HG02938 (cell line): ENCODE data around the gene PPP1R14C.

ENCODE experiments used
- ATAC-seq: cut with Tn5 transposase; IDR thresholded peaks from one replicate; pipeline ENCODE4 v1.9.1; 2021; ENCODE audit warnings: mild to moderate bottlenecking, moderate library complexity; ENCODE audit not compliant: unreplicated experiment

The PPP1R14C gene

GRCh38 chr6:150245148-150245935 lies 102.5 kb downstream of the PPP1R14C start:
- no peak for ATAC-seq

GRCh38 chr6:150247803-150248202 lies 105.0 kb downstream of the PPP1R14C start:
- ATAC-seq = no peak

GRCh38 chr6:150248300-150248699 lies 105.5 kb downstream of the PPP1R14C start:
- no peak for ATAC-seq

GRCh38 chr6:150249261-150249660 lies 106.4 kb downstream of the PPP1R14C start:
- ATAC-seq = no peak

GRCh38 chr6:150250826-150251225 lies 108.0 kb downstream of the PPP1R14C start:
- no peak for ATAC-seq

GRCh38 chr6:150251566-150252186 lies 108.8 kb downstream of the PPP1R14C start:
- no peak for ATAC-seq

GRCh38 chr6:150252714-150253444 lies 110.0 kb downstream of the PPP1R14C start:
- no peak for ATAC-seq

GRCh38 chr6:150253489-150253888 lies 110.6 kb downstream of the PPP1R14C start:
- ATAC-seq = no peak

- no peak for ATAC-seq
These were observed 111.9 kb downstream of the PPP1R14C start for GRCh38 chr6:150254770-150255169.

GRCh38 chr6:150255840-150256239 lies 113.0 kb downstream of the PPP1R14C start:
- no peak for ATAC-seq

GRCh38 chr6:150256618-150257272 lies 113.9 kb downstream of the PPP1R14C start:
- no peak for ATAC-seq

- no peak for ATAC-seq
These were observed 115.5 kb downstream of the PPP1R14C start for GRCh38 chr6:150258381-150258780.

GRCh38 chr6:150260931-150261330 lies 118.1 kb downstream of the PPP1R14C start:
- ATAC-seq = no peak

- ATAC-seq = no peak
These were observed 119.3 kb downstream of the PPP1R14C start for GRCh38 chr6:150261997-150262697.

- no peak for ATAC-seq
These were observed 121.0 kb downstream of the PPP1R14C start for GRCh38 chr6:150263765-150264404.

- ATAC-seq = no peak
These were observed 123.5 kb downstream of the PPP1R14C start for GRCh38 chr6:150266309-150266708.

GRCh38 chr6:150266963-150267685 lies 124.3 kb downstream of the PPP1R14C start:
- ATAC-seq = no peak

- ATAC-seq = no peak
These were observed 125.1 kb downstream of the PPP1R14C start for GRCh38 chr6:150267686-150268561.
